DND-41 (cell line): Measurements from ENCODE around the gene MAPKBP1.

Experiments
- ATAC-seq: fragments of 200-7000 bp; cut with Tn5 transposase; 3 replicates; pipeline ENCODE4 v1.9.1; 2021; ENCODE audit warnings: low read depth; ENCODE audit not compliant: insufficient read depth
- DNase-seq: peaks from one replicate; pipeline ENCODE4 v3.0.0-alpha.2; 2020
- H2AFZ ChIP-seq: 2 replicates; pipeline ENCODE4 v1.6.0; 2012; ENCODE audit warnings: low read depth, low read length
- H3K27ac ChIP-seq: 2 replicates; pipeline ENCODE4 v1.5.1; 2012; ENCODE audit warnings: low read length, inconsistent platforms
- H3K27me3 ChIP-seq: fragments of 200-600 bp; sonication (generic); 2 replicates; pipeline ENCODE4 v1.6.0; 2012; ENCODE audit warnings: low read length, mild to moderate bottlenecking, inconsistent platforms; ENCODE audit not compliant: insufficient read depth, poor library complexity
- H3K36me3 ChIP-seq: 2 replicates; pipeline ENCODE4 v1.5.1; 2012; ENCODE audit warnings: low read length, inconsistent platforms; ENCODE audit not compliant: insufficient read depth
- H3K4me1 ChIP-seq: 2 replicates; pipeline ENCODE4 v1.5.1; 2012; ENCODE audit warnings: mild to moderate bottlenecking, low read length; ENCODE audit not compliant: insufficient read depth
- H3K4me2 ChIP-seq: 2 replicates; pipeline ENCODE4 v1.6.0; 2012; ENCODE audit warnings: mild to moderate bottlenecking, moderate library complexity, low read length, inconsistent platforms; ENCODE audit not compliant: insufficient read depth
- H3K4me3 ChIP-seq, 2 experiments: fragments of 200-600 bp in 1 of 2; shearing (Covaris generic) in 1 of 2; 2 replicates each; pipeline ENCODE4 v1.5.1; 2012 to 2016; ENCODE audit warnings: inconsistent platforms in 2 of 2, low read length in 2 of 2, mild to moderate bottlenecking in 2 of 2, low read depth in 1 of 2, moderate library complexity in 1 of 2
- H3K79me2 ChIP-seq: 2 replicates; pipeline ENCODE4 v1.6.0; 2012; ENCODE audit warnings: low read length, inconsistent platforms; ENCODE audit not compliant: insufficient read depth
- H3K9ac ChIP-seq: 2 replicates; pipeline ENCODE4 v1.6.0; 2012; ENCODE audit warnings: low read depth, mild to moderate bottlenecking, inconsistent platforms, low read length, moderate library complexity
- H3K9me3 ChIP-seq: 2 replicates; pipeline ENCODE4 v1.5.1; 2012; ENCODE audit warnings: low read length, moderate library complexity, mild to moderate bottlenecking, inconsistent platforms; ENCODE audit not compliant: insufficient read depth, severe bottlenecking
- H4K20me1 ChIP-seq: 2 replicates; pipeline ENCODE4 v1.6.0; 2012; ENCODE audit warnings: low read length; ENCODE audit not compliant: insufficient read depth
- CTCF ChIP-seq: IDR thresholded peaks from 2 replicates; pipeline ENCODE4 v1.5.1; 2012; ENCODE audit warnings: borderline replicate concordance, low read length, moderate library complexity, mild to moderate bottlenecking; ENCODE audit not compliant: poor library complexity, severe bottlenecking; ENCODE audit errors: extremely low read depth
- EZH2 ChIP-seq: IDR thresholded peaks from 3 replicates; pipeline ENCODE4 v1.6.1; 2012; ENCODE audit warnings: borderline replicate concordance, low read depth, mild to moderate bottlenecking, moderate library complexity, low read length, inconsistent platforms; ENCODE audit not compliant: severe bottlenecking

MAPKBP1 gene

GRCh38 chr15:41827290-41827879 lies 53.1 kb downstream of the MAPKBP1 start:
- TF ChIP-seq CTCF, result peak; percentile 27
- no peak for TF ChIP-seq EZH2
- Histone ChIP-seq H3K4me2 (peak overlapping the region; percentile 81), H3K27me3 (no peaks in the 10 kb centered on the region), H3K4me1 (peaks cover 46% of the 10 kb centered on the region), H3K4me3 (peak overlapping the region; percentile 45 to 67; a peak in 3 of 4 replicates), H4K20me1 (peaks cover 8% of the 10 kb centered on the region; the same call in 1 of the 2 replicates), H3K79me2 (0 out of 2 replicates have a peak, but pooled peaks cover 3% of the 10 kb centered on the region), H3K9me3 (no peaks in the 10 kb centered on the region), H2AFZ (peak overlapping the region; percentile 80), H3K27ac (no peak overlapping the region), H3K36me3 (peaks cover 25% of the 10 kb centered on the region), H3K9ac (peak overlapping the region; percentile 59)
- ATAC-seq (peak; percentile 21), DNase-seq (peak; percentile 34)

- Histone ChIP-seq H3K79me2 (0 out of 2 replicates have a peak, but pooled peaks cover 3% of the 10 kb centered on the region), H3K4me3 (peak within 1 kb of the TSS; percentile 45 to 67; a peak in 3 of 4 replicates), H4K20me1 (peaks cover 8% of the 10 kb centered on the region; the same call in 1 of the 2 replicates), H3K9ac (peak within 1 kb of the TSS; percentile 59), H3K36me3 (peaks cover 19% of the 10 kb centered on the region), H3K27ac (peak within 1 kb of the TSS; percentile 51), H3K4me2 (peak within 1 kb of the TSS; percentile 81), H2AFZ (peak within 1 kb of the TSS; percentile 85), H3K9me3 (no peaks in the 10 kb centered on the region), H3K4me1 (peaks cover 53% of the 10 kb centered on the region), H3K27me3 (no peaks in the 10 kb centered on the region)
- DNase-seq (peak; percentile 89), ATAC-seq (peak; percentile 80)
- TF ChIP-seq CTCF, result no peak
- TF ChIP-seq EZH2, result no peak
Measured at GRCh38 chr15:41827880-41828806, 53.9 kb downstream of the MAPKBP1 start, which contains the start of gene JMJD7. Gene JMJD7, plus strand, starts transcription at chr15:41828092. Its CDS starts 33 bp downstream, at chr15:41828125.

GRCh38 chr15:41828807-41829141 lies 54.5 kb downstream of the MAPKBP1 start:
- no peak for ATAC-seq
- peaks cover 8% of the 10 kb centered on the region; the same call in 1 of the 2 replicates for H4K20me1 ChIP-seq
- TF ChIP-seq CTCF (no peak), EZH2 (no peak)
- H3K4me2 ChIP-seq, result peak overlapping the region; percentile 81
- H3K27ac ChIP-seq, result no peak overlapping the region; the same call in 1 of the 2 replicates
- H3K4me3 ChIP-seq, result peak overlapping the region; percentile 33 to 67; a peak in 3 of 4 replicates
- H3K79me2 ChIP-seq, result 0 out of 2 replicates have a peak, but pooled peaks cover 3% of the 10 kb centered on the region
- H3K9ac ChIP-seq, result peak overlapping the region; percentile 59
- peaks cover 53% of the 10 kb centered on the region for H3K4me1 ChIP-seq
- H3K9me3 ChIP-seq, result no peaks in the 10 kb centered on the region
- H3K27me3 ChIP-seq, result no peaks in the 10 kb centered on the region
- H2AFZ ChIP-seq, result peak overlapping the region; percentile 85
- H3K36me3 ChIP-seq, result peaks cover 13% of the 10 kb centered on the region
- DNase-seq, result no peak
